Activated CD8-positive, alpha-beta memory T cell treated with anti-CD3 and anti-CD28 coated beads, Interleukin-2, amount 10 ng/mL, durations not matched to agents 7 days and 5 days (primary cell): ENCODE results near the gene ABO. TPM values are rescaled to one million over a fixed set of nuclear protein-coding genes. Genes with fewer than 3 reads are reported as not detected.
"Not testable (repeated sequence)": the region's sequence is repeated elsewhere in the genome, so short reads cannot be mapped to it uniquely, and the experiment has no call there.

Source experiments
- ATAC-seq: fragments of 150-1000 bp; cut with Tn5 transposase; one replicate; pipeline ENCODE4 v1.10.0; 2021; ENCODE audit warnings: moderate library complexity
- CTCF ChIA-PET: fragments of 350-600 bp; sonication (Branson Sonifier 250); formaldehyde crosslinking; loops from one replicate; lab custom pipeline; 2021; ENCODE audit warnings: antibody characterized with exemption; lab: Charles Lee
- DNase-seq: peaks from one replicate; pipeline ENCODE4 v3.0.0-alpha.2; 2020
- H3K27ac Mint-ChIP-seq: one replicate; pipeline ENCODE4 v1.8.0; 2021; ENCODE audit warnings: mild to moderate bottlenecking, mixed read lengths
- H3K27me3 Mint-ChIP-seq: one replicate; pipeline ENCODE4 v1.8.0; 2021; ENCODE audit warnings: mixed read lengths
- H3K36me3 Mint-ChIP-seq: one replicate; pipeline ENCODE4 v1.8.0; 2021; ENCODE audit warnings: mild to moderate bottlenecking, mixed read lengths
- H3K4me1 Mint-ChIP-seq: one replicate; pipeline ENCODE4 v1.8.0; 2021; ENCODE audit warnings: mixed read lengths
- H3K4me3 Mint-ChIP-seq: one replicate; pipeline ENCODE4 v1.8.0; 2021; ENCODE audit warnings: mild to moderate bottlenecking, moderate library complexity, mixed read lengths
- H3K9me3 Mint-ChIP-seq: one replicate; pipeline ENCODE4 v1.8.0; 2022; ENCODE audit warnings: low read depth, mixed read lengths
- total RNA-seq, 2 experiments: library from RNA; stranded (reverse); gene quantifications; one replicate each; pipeline ENCODE4 v1.2.3, GENCODE V29; 2021

ABO gene
- total RNA-seq, 2 experiments from 2014 or later: not detected

- H3K4me1 Mint-ChIP-seq, DNase-seq, H3K36me3 Mint-ChIP-seq, H3K4me3 Mint-ChIP-seq, H3K27ac Mint-ChIP-seq, ATAC-seq, H3K9me3 Mint-ChIP-seq, CTCF ChIA-PET, H3K27me3 Mint-ChIP-seq: not testable (repeated sequence)
These were observed 46.4 kb downstream of the ABO start for GRCh38 chr9:133228474-133229193.

GRCh38 chr9:133227996-133228395 is 47.0 kb downstream of the ABO start:
- H3K36me3 Mint-ChIP-seq, H3K4me1 Mint-ChIP-seq, CTCF ChIA-PET, ATAC-seq, H3K9me3 Mint-ChIP-seq, H3K27me3 Mint-ChIP-seq, H3K27ac Mint-ChIP-seq, H3K4me3 Mint-ChIP-seq: not testable (repeated sequence)
- peak; percentile 22 for DNase-seq

- no peaks in the 10 kb centered on the region for H3K36me3 Mint-ChIP-seq
- H3K4me3 Mint-ChIP-seq: no peak overlapping the region
- no peaks in the 10 kb centered on the region for H3K9me3 Mint-ChIP-seq
- H3K27ac Mint-ChIP-seq: no peak overlapping the region
- peaks cover 9% of the 10 kb centered on the region for H3K27me3 Mint-ChIP-seq
- ATAC-seq (no peak), DNase-seq (peak; percentile 37)
- CTCF ChIA-PET: no interaction called here
- H3K4me1 Mint-ChIP-seq: no peaks in the 10 kb centered on the region
These were observed 47.6 kb downstream of the ABO start for GRCh38 chr9:133227242-133227860.

- Mint-ChIP-seq H3K27ac (no peak overlapping the region), H3K4me3 (no peak overlapping the region), H3K9me3 (no peaks in the 10 kb centered on the region), H3K36me3 (no peaks in the 10 kb centered on the region), H3K4me1 (peaks cover 1% of the 10 kb centered on the region), H3K27me3 (peaks cover 12% of the 10 kb centered on the region)
- CTCF ChIA-PET: no interaction called here
- ATAC-seq (no peak), DNase-seq (peak; percentile 21)
These were observed 48.5 kb downstream of the ABO start for GRCh38 chr9:133226219-133227171.

- CTCF ChIA-PET: no interaction called here
- Mint-ChIP-seq H3K27ac (no peak overlapping the region), H3K4me3 (no peak overlapping the region), H3K4me1 (peaks cover 6% of the 10 kb centered on the region), H3K36me3 (no peaks in the 10 kb centered on the region), H3K9me3 (no peaks in the 10 kb centered on the region), H3K27me3 (peaks cover 19% of the 10 kb centered on the region)
- DNase-seq (peak; percentile 33), ATAC-seq (no peak)
These were observed 49.6 kb downstream of the ABO start for GRCh38 chr9:133225171-133226011.

GRCh38 chr9:133224762-133225161 is 50.2 kb downstream of the ABO start:
- Mint-ChIP-seq H3K27me3 (peaks cover 23% of the 10 kb centered on the region), H3K9me3 (no peaks in the 10 kb centered on the region), H3K36me3 (no peaks in the 10 kb centered on the region), H3K27ac (no peak overlapping the region), H3K4me3 (no peak overlapping the region), H3K4me1 (peaks cover 6% of the 10 kb centered on the region)
- CTCF ChIA-PET: no interaction called here
- no peak for ATAC-seq
- peak; percentile 18 for DNase-seq

GRCh38 chr9:133223159-133223756 is 51.7 kb downstream of the ABO start:
- H3K4me1 Mint-ChIP-seq, H3K9me3 Mint-ChIP-seq, H3K4me3 Mint-ChIP-seq, ATAC-seq, H3K27ac Mint-ChIP-seq, H3K36me3 Mint-ChIP-seq: not testable (repeated sequence)
- peaks cover 38% of the 10 kb centered on the region for H3K27me3 Mint-ChIP-seq
- CTCF ChIA-PET: interaction anchor here (1.3 kb wide), 1 partner anchor 37 kb away, joined by 3 read pairs; no protein-coding TSS in a partner anchor
- DNase-seq: peak; percentile 16

GRCh38 chr9:133221994-133222393 is 53.0 kb downstream of the ABO start:
- H3K36me3 Mint-ChIP-seq, H3K9me3 Mint-ChIP-seq, DNase-seq, ATAC-seq, H3K4me1 Mint-ChIP-seq, CTCF ChIA-PET, H3K27ac Mint-ChIP-seq, H3K4me3 Mint-ChIP-seq: not testable (repeated sequence)
- H3K27me3 Mint-ChIP-seq: peaks cover 49% of the 10 kb centered on the region

GRCh38 chr9:133221177-133221809 is 53.7 kb downstream of the ABO start:
- no peak overlapping the region for H3K27ac Mint-ChIP-seq
- no peak for DNase-seq
- peaks cover 56% of the 10 kb centered on the region for H3K27me3 Mint-ChIP-seq
- ATAC-seq: peak; percentile 30
- peaks cover 6% of the 10 kb centered on the region for H3K4me1 Mint-ChIP-seq
- no peaks in the 10 kb centered on the region for H3K9me3 Mint-ChIP-seq
- CTCF ChIA-PET: no interaction called here
- H3K36me3 Mint-ChIP-seq: no peaks in the 10 kb centered on the region
- H3K4me3 Mint-ChIP-seq: no peak overlapping the region

GRCh38 chr9:133218049-133218975 is 56.7 kb downstream of the ABO start:
- H3K9me3 Mint-ChIP-seq, ATAC-seq, CTCF ChIA-PET, H3K27ac Mint-ChIP-seq, H3K4me3 Mint-ChIP-seq, H3K36me3 Mint-ChIP-seq, DNase-seq, H3K4me1 Mint-ChIP-seq: not testable (repeated sequence)
- peaks cover 78% of the 10 kb centered on the region for H3K27me3 Mint-ChIP-seq

- H3K27me3 Mint-ChIP-seq: peaks cover 78% of the 10 kb centered on the region
- ATAC-seq, H3K4me1 Mint-ChIP-seq, H3K9me3 Mint-ChIP-seq, H3K36me3 Mint-ChIP-seq, H3K4me3 Mint-ChIP-seq, H3K27ac Mint-ChIP-seq, CTCF ChIA-PET, DNase-seq: not testable (repeated sequence)
These were observed 57.5 kb downstream of the ABO start for GRCh38 chr9:133217333-133217988.
